Measurements from ENCODE around the gene DTNBP1.

- TF ChIP-seq CTCF (conservative IDR thresholded peaks at IDR 0.05; ENCODE audit: low read depth, low read length) (no peak), EZH2 (IDR thresholded peaks at IDR 0.05; ENCODE audit: borderline replicate concordance, low read depth, low read length, poor library complexity, severe bottlenecking) (no peak)
These were observed 46.9 kb upstream of the DTNBP1 start for GRCh38 chr6:15709651-15710269.

All from A673 (cell line).